Measurements from ENCODE around the gene MUCL3. TPM values are rescaled to one million over a fixed set of nuclear protein-coding genes. Genes with fewer than 3 reads are reported as not detected.

MUCL3 gene
- total RNA-seq, 1 donor from 2014 or later = not detected

GRCh38 chr6:30948811-30949210, 8.0 kb downstream of the MUCL3 start:
- no peak for DNase-seq
- no peak for TF ChIP-seq CTCF (IDR thresholded peaks at IDR 0.05; ENCODE audit: partially characterized antibody, unreplicated experiment)
- peaks cover 2% of the 10 kb centered on the region for H3K27me3 Mint-ChIP-seq (ENCODE audit: unreplicated experiment)
- H3K4me3 Mint-ChIP-seq (ENCODE audit: unreplicated experiment) = no peak overlapping the region
- peaks cover 7% of the 10 kb centered on the region for H3K9me3 Mint-ChIP-seq (ENCODE audit: unreplicated experiment)
- H3K4me1 Mint-ChIP-seq (ENCODE audit: low read depth, unreplicated experiment) = no peaks in the 10 kb centered on the region
- peaks cover 10% of the 10 kb centered on the region for H3K36me3 Mint-ChIP-seq (ENCODE audit: unreplicated experiment)
- H3K27ac Mint-ChIP-seq (ENCODE audit: unreplicated experiment) = no peak overlapping the region

GRCh38 chr6:30951907-30952469, 11.2 kb downstream of the MUCL3 start:
- H3K27ac Mint-ChIP-seq (ENCODE audit: unreplicated experiment) = no peak overlapping the region
- no peak overlapping the region for H3K4me3 Mint-ChIP-seq (ENCODE audit: unreplicated experiment)
- H3K36me3 Mint-ChIP-seq (ENCODE audit: unreplicated experiment) = peaks cover 15% of the 10 kb centered on the region
- peaks cover 5% of the 10 kb centered on the region for H3K4me1 Mint-ChIP-seq (ENCODE audit: low read depth, unreplicated experiment)
- peaks cover 5% of the 10 kb centered on the region for H3K27me3 Mint-ChIP-seq (ENCODE audit: unreplicated experiment)
- no peak for TF ChIP-seq CTCF (IDR thresholded peaks at IDR 0.05; ENCODE audit: partially characterized antibody, unreplicated experiment)
- peaks cover 12% of the 10 kb centered on the region for H3K9me3 Mint-ChIP-seq (ENCODE audit: unreplicated experiment)
- no peak for DNase-seq

- H3K4me3 Mint-ChIP-seq (ENCODE audit: unreplicated experiment) = peak overlapping the region; percentile 82
- H3K4me1 Mint-ChIP-seq (ENCODE audit: low read depth, unreplicated experiment) = peaks cover 5% of the 10 kb centered on the region
- no peak for TF ChIP-seq CTCF (IDR thresholded peaks at IDR 0.05; ENCODE audit: partially characterized antibody, unreplicated experiment)
- H3K27me3 Mint-ChIP-seq (ENCODE audit: unreplicated experiment) = peaks cover 5% of the 10 kb centered on the region
- H3K9me3 Mint-ChIP-seq (ENCODE audit: unreplicated experiment) = peaks cover 12% of the 10 kb centered on the region
- no peak for DNase-seq
- peak overlapping the region; percentile 24 for H3K27ac Mint-ChIP-seq (ENCODE audit: unreplicated experiment)
- peaks cover 15% of the 10 kb centered on the region for H3K36me3 Mint-ChIP-seq (ENCODE audit: unreplicated experiment)
Observed at GRCh38 chr6:30954631-30955366, 14.0 kb downstream of the MUCL3 start.

DNA sequence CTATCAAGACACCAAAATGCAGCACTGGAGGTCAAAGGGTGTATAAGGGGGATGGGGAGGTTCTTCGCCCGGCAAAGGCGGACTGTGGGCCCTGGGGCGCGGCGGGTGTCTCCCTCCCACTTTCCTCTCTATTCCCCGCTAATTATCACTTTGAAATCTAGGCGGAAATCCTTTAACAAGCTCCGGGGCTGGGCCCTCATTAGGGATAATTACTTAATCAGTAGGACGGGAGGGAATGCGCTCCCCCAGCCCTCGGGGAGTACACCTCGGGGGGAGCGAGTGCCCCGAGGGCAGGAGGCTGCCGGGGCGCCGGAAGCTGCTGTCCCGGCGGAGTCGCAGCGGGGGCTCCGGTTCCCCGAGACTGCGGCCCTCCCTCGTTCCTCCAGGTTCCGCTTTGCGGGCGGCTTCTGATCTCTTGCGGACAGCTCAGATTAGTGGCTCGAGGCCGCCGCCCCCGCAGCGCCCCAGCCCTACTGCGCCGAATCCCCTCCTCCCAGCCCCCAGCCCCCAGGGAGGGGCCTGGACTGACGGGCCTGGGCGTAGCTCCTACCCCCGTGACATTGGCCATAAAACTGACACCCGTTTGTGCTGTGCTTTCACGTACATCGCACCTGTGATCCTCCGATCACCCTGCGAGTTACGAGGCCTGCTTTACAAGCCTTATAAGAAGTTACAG, 14.7 kb downstream of the MUCL3 start:
- DNase-seq = peak; percentile 52
- TF ChIP-seq CTCF (IDR thresholded peaks at IDR 0.05; ENCODE audit: partially characterized antibody, unreplicated experiment) = no peak
- Mint-ChIP-seq H3K27ac (ENCODE audit: unreplicated experiment) (no peak overlapping the region), H3K9me3 (ENCODE audit: unreplicated experiment) (peaks cover 12% of the 10 kb centered on the region), H3K4me1 (ENCODE audit: low read depth, unreplicated experiment) (peaks cover 5% of the 10 kb centered on the region), H3K36me3 (ENCODE audit: unreplicated experiment) (peaks cover 15% of the 10 kb centered on the region), H3K27me3 (ENCODE audit: unreplicated experiment) (peaks cover 5% of the 10 kb centered on the region), H3K4me3 (ENCODE audit: unreplicated experiment) (peak overlapping the region; percentile 83)

DNA sequence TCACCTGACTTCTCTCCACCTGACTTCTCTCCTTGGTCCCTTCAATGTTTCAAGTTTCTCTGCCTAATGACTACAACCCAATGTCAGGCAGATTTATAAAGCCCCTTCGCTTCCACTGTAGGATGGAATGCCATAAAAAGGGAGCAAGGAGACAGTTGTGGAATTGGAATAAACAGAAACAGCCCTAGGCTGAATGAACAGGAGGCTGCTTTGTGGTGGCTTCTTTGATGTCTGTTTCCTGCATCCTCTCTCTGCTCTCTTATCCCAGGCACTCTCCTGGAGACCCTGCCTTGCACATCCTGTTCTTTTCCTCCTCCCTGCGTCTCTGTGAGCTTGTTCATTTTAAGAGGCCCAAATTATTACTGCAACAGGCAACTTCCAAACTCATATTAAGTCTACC, 16.9 kb downstream of the MUCL3 start:
- peaks cover 5% of the 10 kb centered on the region for H3K36me3 Mint-ChIP-seq (ENCODE audit: unreplicated experiment)
- no peak for TF ChIP-seq CTCF (IDR thresholded peaks at IDR 0.05; ENCODE audit: partially characterized antibody, unreplicated experiment)
- no peak for DNase-seq
- no peak overlapping the region for H3K4me3 Mint-ChIP-seq (ENCODE audit: unreplicated experiment)
- H3K9me3 Mint-ChIP-seq (ENCODE audit: unreplicated experiment) = peaks cover 5% of the 10 kb centered on the region
- H3K27me3 Mint-ChIP-seq (ENCODE audit: unreplicated experiment) = peaks cover 5% of the 10 kb centered on the region
- peaks cover 5% of the 10 kb centered on the region for H3K4me1 Mint-ChIP-seq (ENCODE audit: low read depth, unreplicated experiment)
- H3K27ac Mint-ChIP-seq (ENCODE audit: unreplicated experiment) = no peak overlapping the region
